Suprapubic skin (tissue), 4 donors: ENCODE results near the gene TNPO1. TPM values are rescaled to one million over a fixed set of nuclear protein-coding genes. Genes with fewer than 3 reads are reported as not detected.

Experiments used
- DNase-seq, 2 donors: peaks; one replicate each; pipeline ENCODE4 v3.0.0-alpha.2; 2019; ENCODE audit warnings: low spot score in 2 of 2
- H3K27ac ChIP-seq: fragments of 200-600 bp; sonication (generic); one replicate; pipeline ENCODE4 v1.5.1; 2019
- H3K27me3 ChIP-seq: fragments of 200-600 bp; sonication (generic); one replicate; pipeline ENCODE4 v1.5.1; 2019
- H3K36me3 ChIP-seq: fragments of 200-600 bp; sonication (generic); one replicate; pipeline ENCODE4 v1.5.1; 2019
- H3K4me1 ChIP-seq: fragments of 200-600 bp; sonication (generic); one replicate; pipeline ENCODE4 v1.5.1; 2019
- H3K4me3 ChIP-seq: fragments of 200-600 bp; sonication (generic); one replicate; pipeline ENCODE4 v1.5.1; 2019; ENCODE audit warnings: mild to moderate bottlenecking
- H3K9me3 ChIP-seq: fragments of 200-600 bp; sonication (generic); one replicate; pipeline ENCODE4 v1.5.1; 2019
- CTCF ChIP-seq, 2 donors: fragments of 200-600 bp in 1 of 2; fragments of 450-650 bp in 1 of 2; sonication (generic) in 1 of 2; IDR thresholded peaks; one replicate each; pipeline ENCODE4 v1.5.1; 2016 to 2019; ENCODE audit warnings: antibody characterized with exemption in 2 of 2, mild to moderate bottlenecking in 1 of 2, moderate library complexity in 1 of 2
- EP300 ChIP-seq: sonication (generic); formaldehyde crosslinking; IDR thresholded peaks from one replicate; pipeline ENCODE4 v1.6.1; 2017; ENCODE audit warnings: antibody characterized with exemption
- POLR2A ChIP-seq, 2 donors: fragments of 450-650 bp; IDR thresholded peaks; one replicate each; pipeline ENCODE4 v1.6.1; 2017; ENCODE audit warnings: antibody characterized with exemption in 2 of 2, mild to moderate bottlenecking in 2 of 2, moderate library complexity in 2 of 2
- POLR2AphosphoS5 ChIP-seq, 3 donors: sonication (generic); formaldehyde crosslinking; IDR thresholded peaks; one replicate each; pipeline ENCODE4 v1.6.1; 2017; ENCODE audit warnings: antibody characterized with exemption in 3 of 3
- whole genome bisulfite sequencing: methylation state at CpG from one replicate; pipeline ENCODE4 v1.1.5; 2018; 5-methylcytosine and 5-hydroxymethylcytosine counted together
- total RNA-seq, 4 donors: library from RNA; depleted of rRNA; stranded (reverse); fragments of >200 nt; gene quantifications; one replicate each; pipeline ENCODE4 v1.1.0, GENCODE V29; 2016

Gene TNPO1
- total RNA-seq, 4 donors from 2014 or later: 40.7 to 81.0 (median 51.2) TPM

- peak overlapping the region; percentile 92 for H3K4me3 ChIP-seq
- 12% methylated on average over 4 of the region's 4 CpGs for WGBS
- TF ChIP-seq CTCF (IDR thresholded peaks at IDR 0.05) (no peak), POLR2AphosphoS5 (IDR thresholded peaks at IDR 0.05) (no peak), POLR2A (IDR thresholded peaks at IDR 0.05) (no peak), EP300 (no peak)
- H3K36me3 ChIP-seq: no peaks in the 10 kb centered on the region
- no peak for DNase-seq
- H3K27me3 ChIP-seq: no peaks in the 10 kb centered on the region
- peaks cover 52% of the 10 kb centered on the region for H3K4me1 ChIP-seq
- no peak overlapping the region for H3K27ac ChIP-seq
- H3K9me3 ChIP-seq: no peaks in the 10 kb centered on the region
These were observed 33.1 kb downstream of the TNPO1 start for GRCh38 chr5:72849546-72849945.

- Histone ChIP-seq H3K4me1 (peaks cover 52% of the 10 kb centered on the region), H3K9me3 (no peaks in the 10 kb centered on the region), H3K4me3 (peak overlapping the region; percentile 92), H3K27ac (no peak overlapping the region), H3K27me3 (no peaks in the 10 kb centered on the region), H3K36me3 (peaks cover 2% of the 10 kb centered on the region)
- WGBS: 62% methylated on average over 2 of the region's 2 CpGs
- TF ChIP-seq POLR2A (IDR thresholded peaks at IDR 0.05): no peak
- TF ChIP-seq POLR2AphosphoS5 (IDR thresholded peaks at IDR 0.05): no peak
- no peak for TF ChIP-seq CTCF (IDR thresholded peaks at IDR 0.05)
- no peak for TF ChIP-seq EP300
- DNase-seq: no peak
These were observed 33.7 kb downstream of the TNPO1 start for GRCh38 chr5:72850113-72850512.

- H3K27me3 ChIP-seq: no peaks in the 10 kb centered on the region
- H3K9me3 ChIP-seq: no peaks in the 10 kb centered on the region
- DNase-seq: no peak
- H3K4me3 ChIP-seq: no peak overlapping the region
- no peak overlapping the region for H3K27ac ChIP-seq
- TF ChIP-seq EP300 (no peak), POLR2A (IDR thresholded peaks at IDR 0.05) (no peak), CTCF (IDR thresholded peaks at IDR 0.05) (no peak), POLR2AphosphoS5 (IDR thresholded peaks at IDR 0.05) (no peak)
- H3K4me1 ChIP-seq: peaks cover 48% of the 10 kb centered on the region
- 90% methylated on average over 4 of the region's 4 CpGs for WGBS
- H3K36me3 ChIP-seq: peaks cover 24% of the 10 kb centered on the region
These were observed 35.9 kb downstream of the TNPO1 start for GRCh38 chr5:72852356-72852755.

- Histone ChIP-seq H3K36me3 (peaks cover 25% of the 10 kb centered on the region), H3K9me3 (no peaks in the 10 kb centered on the region), H3K4me1 (peaks cover 40% of the 10 kb centered on the region), H3K4me3 (no peak overlapping the region), H3K27me3 (no peaks in the 10 kb centered on the region), H3K27ac (no peak overlapping the region)
- 82% methylated on average over 3 of the region's 3 CpGs for WGBS
- no peak for DNase-seq
- TF ChIP-seq POLR2AphosphoS5 (IDR thresholded peaks at IDR 0.05): no peak
- TF ChIP-seq POLR2A (IDR thresholded peaks at IDR 0.05): no peak
- TF ChIP-seq EP300: no peak
- no peak for TF ChIP-seq CTCF (IDR thresholded peaks at IDR 0.05)
These were observed 38.0 kb downstream of the TNPO1 start for GRCh38 chr5:72854419-72854818.

- H3K4me3 ChIP-seq: no peak overlapping the region
- peaks cover 33% of the 10 kb centered on the region for H3K36me3 ChIP-seq
- H3K27me3 ChIP-seq: no peaks in the 10 kb centered on the region
- DNase-seq: no peak
- TF ChIP-seq EP300 (no peak), POLR2AphosphoS5 (IDR thresholded peaks at IDR 0.05) (no peak), POLR2A (IDR thresholded peaks at IDR 0.05) (no peak), CTCF (IDR thresholded peaks at IDR 0.05) (no peak)
- H3K27ac ChIP-seq: no peak overlapping the region
- H3K9me3 ChIP-seq: no peaks in the 10 kb centered on the region
- WGBS: 95% methylated on average over 2 of the region's 2 CpGs
- H3K4me1 ChIP-seq: peaks cover 30% of the 10 kb centered on the region
These were observed 39.4 kb downstream of the TNPO1 start for GRCh38 chr5:72855821-72856220.
